ENCODE measurements around the gene LRRC74A. TPM values are rescaled to one million over a fixed set of nuclear protein-coding genes. Genes with fewer than 3 reads are reported as not detected.

LRRC74A gene
- total RNA-seq, 2 experiments from 2014 or later: not detected

- intact Hi-C loops (cut with micrococcal nuclease): no loop called here
- POLR2A ChIA-PET: interaction anchor here (0.7 to 1.0 kb wide), 2 partner anchors 24 to 37 kb away, joined by 3 to 4 read pairs; no protein-coding TSS in a partner anchor
- H3K4me3 Mint-ChIP-seq: no peak overlapping the region
Measured at GRCh38 chr14:76900682-76901081, 74.5 kb downstream of the LRRC74A start.

DNA sequence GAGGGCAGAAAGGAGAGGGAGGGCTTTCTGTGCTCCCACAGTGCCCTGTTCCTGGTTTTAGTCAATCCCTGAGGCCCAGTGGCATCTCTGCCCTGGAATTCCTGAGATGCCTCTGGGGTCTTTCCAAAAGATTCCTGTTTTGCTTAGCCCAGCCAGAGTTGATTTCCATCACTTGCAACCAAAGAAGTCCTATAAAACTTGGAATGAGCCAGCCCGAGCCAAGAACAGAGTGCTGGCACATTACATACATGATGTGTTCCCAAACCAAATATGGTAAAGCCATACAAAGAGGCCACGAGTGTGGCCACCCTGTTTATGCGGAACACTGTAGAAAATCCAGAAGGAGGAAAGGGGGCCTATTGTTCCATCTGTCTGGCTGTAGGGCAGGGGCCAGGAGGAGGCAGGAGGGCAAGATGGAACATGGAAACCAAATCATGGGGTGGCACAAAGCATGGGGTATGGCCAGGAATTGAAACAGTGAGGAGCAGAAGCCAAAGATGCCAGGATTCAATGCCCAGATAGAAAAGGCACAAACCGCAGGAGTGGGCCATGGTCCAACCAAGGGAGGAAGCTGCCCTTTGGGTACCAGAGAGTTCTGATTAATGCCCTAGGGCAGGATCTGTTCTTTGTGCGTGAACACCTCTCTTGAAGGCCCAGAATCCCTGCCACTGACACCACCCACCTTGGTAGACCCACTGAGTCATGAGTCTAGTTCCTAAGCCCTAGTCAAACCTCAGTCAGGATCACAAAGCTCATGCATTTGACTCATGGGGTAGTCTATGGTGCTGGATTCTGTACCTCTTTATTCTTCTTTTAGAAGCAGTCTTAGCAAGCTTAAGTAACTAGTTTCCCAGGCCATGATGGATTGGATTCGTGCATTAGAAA is 75.2 kb downstream of the LRRC74A start:
- CTCF ChIA-PET: interaction anchor here (1.1 to 4.3 kb wide), 6 partner anchors 12 to 169 kb away, joined by 3 to 45 read pairs (median 12); no protein-coding TSS in a partner anchor
- H3K9me3 Mint-ChIP-seq: no peaks in the 10 kb centered on the region
- H3K36me3 Mint-ChIP-seq (ENCODE audit: low read depth): no peaks in the 10 kb centered on the region
- no peak overlapping the region for H3K27ac Mint-ChIP-seq
- POLR2A ChIA-PET: interaction anchor here (0.7 kb wide), 1 partner anchor 38 kb away, joined by 3 read pairs; no protein-coding TSS in a partner anchor
- ATAC-seq: no peak
- no peaks in the 10 kb centered on the region for H3K27me3 Mint-ChIP-seq
- intact Hi-C loops (cut with micrococcal nuclease): no loop called here
- TF ChIP-seq, protein P1, sequence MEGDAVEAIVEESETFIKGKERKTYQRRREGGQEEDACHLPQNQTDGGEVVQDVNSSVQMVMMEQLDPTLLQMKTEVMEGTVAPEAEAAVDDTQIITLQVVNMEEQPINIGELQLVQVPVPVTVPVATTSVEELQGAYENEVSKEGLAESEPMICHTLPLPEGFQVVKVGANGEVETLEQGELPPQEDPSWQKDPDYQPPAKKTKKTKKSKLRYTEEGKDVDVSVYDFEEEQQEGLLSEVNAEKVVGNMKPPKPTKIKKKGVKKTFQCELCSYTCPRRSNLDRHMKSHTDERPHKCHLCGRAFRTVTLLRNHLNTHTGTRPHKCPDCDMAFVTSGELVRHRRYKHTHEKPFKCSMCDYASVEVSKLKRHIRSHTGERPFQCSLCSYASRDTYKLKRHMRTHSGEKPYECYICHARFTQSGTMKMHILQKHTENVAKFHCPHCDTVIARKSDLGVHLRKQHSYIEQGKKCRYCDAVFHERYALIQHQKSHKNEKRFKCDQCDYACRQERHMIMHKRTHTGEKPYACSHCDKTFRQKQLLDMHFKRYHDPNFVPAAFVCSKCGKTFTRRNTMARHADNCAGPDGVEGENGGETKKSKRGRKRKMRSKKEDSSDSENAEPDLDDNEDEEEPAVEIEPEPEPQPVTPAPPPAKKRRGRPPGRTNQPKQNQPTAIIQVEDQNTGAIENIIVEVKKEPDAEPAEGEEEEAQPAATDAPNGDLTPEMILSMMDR (IDR thresholded peaks at IDR 0.05): no peak
- no peak for DNase-seq
- H3K4me3 Mint-ChIP-seq: no peak overlapping the region
- H3K4me1 Mint-ChIP-seq (ENCODE audit: low read depth): peaks cover 10% of the 10 kb centered on the region

More at GRCh38 chr14:76900682-76901081, 74.5 kb downstream of the LRRC74A start:
- H3K4me1 Mint-ChIP-seq (ENCODE audit: low read depth): peaks cover 10% of the 10 kb centered on the region
- H3K9me3 Mint-ChIP-seq: no peaks in the 10 kb centered on the region
- H3K27ac Mint-ChIP-seq: no peak overlapping the region
- ATAC-seq (no peak), DNase-seq (no peak)
- TF ChIP-seq, protein P1 (IDR thresholded peaks at IDR 0.05): no peak
- CTCF ChIA-PET: interaction anchor here (1.1 to 4.3 kb wide), 7 partner anchors 12 to 169 kb away, joined by 3 to 45 read pairs (median 7); no protein-coding TSS in a partner anchor
- H3K27me3 Mint-ChIP-seq: no peaks in the 10 kb centered on the region
- no peaks in the 10 kb centered on the region for H3K36me3 Mint-ChIP-seq (ENCODE audit: low read depth)

DNA sequence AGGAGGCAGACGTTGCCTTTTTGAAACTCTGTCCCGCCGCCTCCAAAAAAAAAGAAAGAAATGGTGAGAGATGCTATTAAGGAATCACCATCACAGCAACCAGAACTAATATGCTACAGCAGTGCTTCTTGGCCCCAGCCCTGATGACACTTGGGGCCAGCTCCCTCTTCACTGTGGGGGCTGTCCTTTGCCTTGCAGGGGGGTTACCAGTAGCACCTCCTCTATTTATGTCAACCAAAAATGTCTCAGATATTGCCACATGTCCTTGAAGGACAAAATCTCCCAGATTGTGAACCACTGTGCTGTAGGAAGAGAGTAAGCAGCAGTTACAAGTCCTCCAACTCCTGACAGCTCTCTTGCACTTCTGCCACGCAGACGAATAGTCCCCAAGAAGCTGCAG is 76.4 kb downstream of the LRRC74A start:
- Mint-ChIP-seq H3K4me1 (ENCODE audit: low read depth) (peaks cover 10% of the 10 kb centered on the region), H3K36me3 (ENCODE audit: low read depth) (no peaks in the 10 kb centered on the region), H3K27ac (no peak overlapping the region), H3K9me3 (no peaks in the 10 kb centered on the region), H3K4me3 (no peak overlapping the region), H3K27me3 (no peaks in the 10 kb centered on the region)
- ChIA-PET POLR2A (no interaction called here), CTCF (interaction anchor here (0.7 to 4.3 kb wide), 5 partner anchors 11 to 168 kb away, joined by 3 to 45 read pairs (median 3); no protein-coding TSS in a partner anchor)
- ATAC-seq: no peak
- no peak for DNase-seq
- intact Hi-C loops (cut with micrococcal nuclease): no loop called here
- TF ChIP-seq, protein P1 (IDR thresholded peaks at IDR 0.05): no peak

DNA sequence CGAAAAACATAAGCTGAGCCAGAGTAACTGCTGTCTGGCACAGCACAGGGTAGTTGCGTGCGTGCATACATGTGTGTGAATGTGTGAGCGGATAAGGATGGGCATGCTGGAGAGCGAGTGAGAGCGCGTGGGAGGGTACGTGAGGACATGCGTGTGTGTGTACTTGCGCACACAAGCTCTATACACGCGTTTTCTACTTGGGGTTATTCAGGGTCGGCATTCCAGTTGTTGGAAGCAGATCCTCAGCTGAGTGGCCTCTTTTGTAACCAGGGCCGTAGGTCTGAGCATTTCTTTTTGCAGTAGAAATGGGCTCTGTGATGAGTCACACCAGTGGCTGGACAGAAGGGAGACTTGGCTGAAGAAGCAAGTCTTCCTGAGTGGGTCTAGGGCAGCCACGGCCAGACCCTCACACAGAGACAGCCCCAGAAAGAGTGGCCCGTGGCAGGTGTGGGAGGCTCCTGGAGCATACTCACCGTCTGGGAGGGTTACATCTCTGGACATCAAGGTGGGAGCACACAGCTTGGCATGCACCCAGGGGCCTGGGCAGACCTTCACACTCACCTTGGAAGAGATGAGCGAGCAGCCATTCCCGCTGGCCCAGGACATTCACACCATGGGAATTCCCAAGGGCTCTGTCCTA is 78.0 kb downstream of the LRRC74A start:
- ATAC-seq (no peak), DNase-seq (no peak)
- ChIA-PET CTCF (interaction anchor here (0.8 to 2.9 kb wide), 12 partner anchors 9 to 190 kb away, joined by 3 to 15 read pairs (median 5); no protein-coding TSS in a partner anchor), POLR2A (interaction anchor here (1.0 to 1.4 kb wide), 4 partner anchors 8 to 159 kb away, joined by 3 read pairs; no protein-coding TSS in a partner anchor)
- Mint-ChIP-seq H3K27me3 (no peaks in the 10 kb centered on the region), H3K4me1 (ENCODE audit: low read depth) (peaks cover 17% of the 10 kb centered on the region), H3K9me3 (peaks cover 2% of the 10 kb centered on the region), H3K27ac (no peak overlapping the region), H3K4me3 (no peak overlapping the region), H3K36me3 (ENCODE audit: low read depth) (peaks cover 4% of the 10 kb centered on the region)
- TF ChIP-seq, protein P1 (IDR thresholded peaks at IDR 0.05): no peak
- intact Hi-C loops (cut with micrococcal nuclease): no loop called here
